GM12891 (cell line): ENCODE measurements around the gene ZIC1. TPM values are rescaled to one million over a fixed set of nuclear protein-coding genes. Genes with fewer than 3 reads are reported as not detected.

Experiments used
- DNase-seq: peaks from one replicate; pipeline ENCODE4 v3.0.0; 2011; ENCODE audit warnings: low spot score; ENCODE audit not compliant: insufficient read length
- FAIRE-seq: peaks from 2 replicates; lab custom pipeline; 2011; peaks lifted over from hg19 to GRCh38; lab: Jason Lieb, UNC
- PAX5 ChIP-seq: IDR thresholded peaks from 2 replicates; pipeline ENCODE4 v1.6.1; 2011; ENCODE audit warnings: low read length, moderate library complexity, mild to moderate bottlenecking; ENCODE audit not compliant: insufficient read depth, severe bottlenecking
- POLR2A ChIP-seq: IDR thresholded peaks from 2 replicates; pipeline ENCODE4 v1.6.1; 2011; ENCODE audit warnings: low read depth, low read length, control low read depth
- POLR2AphosphoS5 ChIP-seq: IDR thresholded peaks from 2 replicates; pipeline ENCODE4 v1.6.1; 2011; ENCODE audit warnings: low read depth, low read length, control low read depth
- POU2F2 ChIP-seq: IDR thresholded peaks from 2 replicates; pipeline ENCODE4 v1.6.1; 2011; ENCODE audit warnings: low read depth, mild to moderate bottlenecking, control low read depth, low read length, moderate library complexity
- SPI1 ChIP-seq: IDR thresholded peaks from 2 replicates; pipeline ENCODE4 v1.6.1; 2011; ENCODE audit warnings: low read depth, low read length, control low read depth
- TAF1 ChIP-seq: IDR thresholded peaks from 2 replicates; pipeline ENCODE4 v1.6.1; 2011; ENCODE audit warnings: low read depth, low read length, control low read depth
- polyA plus RNA-seq: library from polyadenylated mRNA; unstranded; fragments of >200 nt; gene quantifications from one replicate; pipeline ENCODE4 v1.2.1, GENCODE V29; 2012; ENCODE audit warnings: low read depth, missing spikeins, inconsistent platforms; ENCODE audit not compliant: missing spikeins

Gene ZIC1
- polyA plus RNA-seq: not detected

- no peak for FAIRE-seq
- no peak for DNase-seq
- TF ChIP-seq POLR2AphosphoS5 (no peak), POLR2A (no peak), SPI1 (no peak), TAF1 (no peak), POU2F2 (no peak), PAX5 (no peak)
These were observed at the start of gene ZIC1 for GRCh38 chr3:147409143-147410115. TSS of gene ZIC1 (plus strand) at chr3:147409365. CDS start at chr3:147410113, 748 bp downstream.

- DNase-seq: no peak
- FAIRE-seq: no peak
- TF ChIP-seq SPI1: no peak
- no peak for TF ChIP-seq POU2F2
- TF ChIP-seq POLR2AphosphoS5: no peak
- TF ChIP-seq TAF1: no peak
- no peak for TF ChIP-seq PAX5
- no peak for TF ChIP-seq POLR2A
These were observed 49.1 kb upstream of the ZIC1 start for GRCh38 chr3:147360051-147360439.

GRCh38 chr3:147360646-147361453, 48.3 kb upstream of the ZIC1 start:
- FAIRE-seq (no peak), DNase-seq (no peak)
- no peak for TF ChIP-seq PAX5
- TF ChIP-seq SPI1: no peak
- TF ChIP-seq POU2F2: no peak
- TF ChIP-seq TAF1: no peak

- FAIRE-seq: no peak
- TF ChIP-seq SPI1 (no peak), POU2F2 (no peak), POLR2A (no peak), TAF1 (no peak), POLR2AphosphoS5 (no peak), PAX5 (no peak)
- DNase-seq: peak; percentile 27
These were observed 47.4 kb upstream of the ZIC1 start for GRCh38 chr3:147361454-147362420.

- DNase-seq: no peak
- TF ChIP-seq TAF1: no peak
- TF ChIP-seq POLR2AphosphoS5: no peak
- no peak for TF ChIP-seq POU2F2
- TF ChIP-seq POLR2A: no peak
- no peak for TF ChIP-seq SPI1
- TF ChIP-seq PAX5: no peak
- no peak for FAIRE-seq
These were observed 44.4 kb upstream of the ZIC1 start for GRCh38 chr3:147364771-147365170.

- TF ChIP-seq POU2F2 (no peak), SPI1 (no peak), TAF1 (no peak), POLR2A (no peak), POLR2AphosphoS5 (no peak)
- DNase-seq (no peak), FAIRE-seq (no peak)
These were observed 43.7 kb upstream of the ZIC1 start for GRCh38 chr3:147365196-147366115.

- FAIRE-seq: no peak
- DNase-seq: no peak
- TF ChIP-seq TAF1: no peak
- no peak for TF ChIP-seq POLR2AphosphoS5
- no peak for TF ChIP-seq PAX5
These were observed 41.5 kb upstream of the ZIC1 start for GRCh38 chr3:147367676-147368075.

GRCh38 chr3:147368151-147368550, 41.0 kb upstream of the ZIC1 start:
- DNase-seq: no peak
- TF ChIP-seq PAX5: no peak
- TF ChIP-seq POU2F2: no peak
- no peak for TF ChIP-seq TAF1
- TF ChIP-seq POLR2AphosphoS5: no peak
- no peak for TF ChIP-seq SPI1
- no peak for TF ChIP-seq POLR2A
- no peak for FAIRE-seq
